Measurements from ENCODE around the gene RRAD.

GRCh38 chr16:66972983-66973382 lies 47.6 kb upstream of the RRAD start:
- TF ChIP-seq, protein P1, sequence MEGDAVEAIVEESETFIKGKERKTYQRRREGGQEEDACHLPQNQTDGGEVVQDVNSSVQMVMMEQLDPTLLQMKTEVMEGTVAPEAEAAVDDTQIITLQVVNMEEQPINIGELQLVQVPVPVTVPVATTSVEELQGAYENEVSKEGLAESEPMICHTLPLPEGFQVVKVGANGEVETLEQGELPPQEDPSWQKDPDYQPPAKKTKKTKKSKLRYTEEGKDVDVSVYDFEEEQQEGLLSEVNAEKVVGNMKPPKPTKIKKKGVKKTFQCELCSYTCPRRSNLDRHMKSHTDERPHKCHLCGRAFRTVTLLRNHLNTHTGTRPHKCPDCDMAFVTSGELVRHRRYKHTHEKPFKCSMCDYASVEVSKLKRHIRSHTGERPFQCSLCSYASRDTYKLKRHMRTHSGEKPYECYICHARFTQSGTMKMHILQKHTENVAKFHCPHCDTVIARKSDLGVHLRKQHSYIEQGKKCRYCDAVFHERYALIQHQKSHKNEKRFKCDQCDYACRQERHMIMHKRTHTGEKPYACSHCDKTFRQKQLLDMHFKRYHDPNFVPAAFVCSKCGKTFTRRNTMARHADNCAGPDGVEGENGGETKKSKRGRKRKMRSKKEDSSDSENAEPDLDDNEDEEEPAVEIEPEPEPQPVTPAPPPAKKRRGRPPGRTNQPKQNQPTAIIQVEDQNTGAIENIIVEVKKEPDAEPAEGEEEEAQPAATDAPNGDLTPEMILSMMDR (IDR thresholded peaks at IDR 0.05; ENCODE audit: borderline replicate concordance, extremely low read depth, low read length, poor library complexity, severe bottlenecking): no peak
- no peak for TF ChIP-seq EZH2 (IDR thresholded peaks at IDR 0.05; ENCODE audit: borderline replicate concordance, low read depth, low read length, severe bottlenecking)
